Airway epithelial cell (primary cell): Measurements from ENCODE around the gene DTD2. TPM values are rescaled to one million over a fixed set of nuclear protein-coding genes. Genes with fewer than 3 reads are reported as not detected.

Experiments
- total RNA-seq: library from RNA; depleted of rRNA; stranded (reverse); fragments of >200 nt; gene quantifications from 2 replicates; pipeline ENCODE4 v1.2.3, GENCODE V29; 2015

Gene DTD2
- 35.7 and 38.8 TPM in 2 replicates for total RNA-seq

GRCh38 chr14:31456841-31457664 is at the start of gene DTD2:
Gene DTD2, minus strand, starts transcription at chr14:31457506. Its CDS starts 113 bp downstream, at chr14:31457393.

GRCh38 chr14:31487886-31488285 is 30.6 kb upstream of the DTD2 start, which contains the start of gene GPR33:
Gene GPR33, minus strand, starts transcription at chr14:31488039. Its CDS starts 4,074 bp downstream, at chr14:31483965.

GRCh38 chr14:31420319-31421111 is 36.8 kb downstream of the DTD2 start, which contains the start of gene HEATR5A:
Gene HEATR5A, minus strand, starts transcription at chr14:31420550. Its CDS starts 17,575 bp downstream, at chr14:31402975.

Other genes with a start within 250 kb of the DTD2 start
- 91.3 and 107 TPM in 2 replicates for gene HECTD1, start 249.7 kb downstream of the DTD2 start, total RNA-seq
- gene HEATR5A, start 37.0 kb downstream of the DTD2 start, total RNA-seq = 12.3 and 17.4 TPM in 2 replicates
- not detected in 2 replicates for gene GPR33, start 30.5 kb upstream of the DTD2 start, total RNA-seq
- 6.6 and 10.1 TPM in 2 replicates for gene NUBPL, start 103.9 kb upstream of the DTD2 start, total RNA-seq